AG04450 (cell line): ENCODE results near the gene BLTP3A. TPM values are rescaled to one million over a fixed set of nuclear protein-coding genes. Genes with fewer than 3 reads are reported as not detected.

Experiments
- CTCF ChIA-PET: fragments of 300-600, 350-600 bp; formaldehyde crosslinking; extraction: SDS; loops from one replicate; lab custom pipeline; 2022; ENCODE audit warnings: antibody characterized with exemption, inconsistent platforms; lab: Charles Lee
- POLR2A ChIA-PET: fragments of 350-600 bp; formaldehyde crosslinking; extraction: SDS; loops from one replicate; lab custom pipeline; 2021; ENCODE audit warnings: antibody characterized with exemption, inconsistent platforms; lab: Yijun Ruan, JAX
- DNase-seq: peaks from one replicate; pipeline ENCODE4 v3.0.0-alpha.2; 2011; ENCODE audit warnings: low read depth, low spot score
- H3K27ac ChIP-seq: one replicate; pipeline ENCODE4 v1.5.1; 2012; ENCODE audit warnings: low read depth, low read length, control low read depth
- H3K27me3 ChIP-seq: one replicate; pipeline ENCODE4 v1.6.0; 2012; ENCODE audit warnings: low read length; ENCODE audit not compliant: control insufficient read depth, insufficient read depth
- H3K4me3 ChIP-seq: 2 replicates; pipeline ENCODE4 v1.5.1; 2011; ENCODE audit warnings: mild to moderate bottlenecking, low read depth, low read length, control low read depth
- H3K9me3 ChIP-seq: 2 replicates; pipeline ENCODE4 v1.5.1; 2012; ENCODE audit warnings: low read length; ENCODE audit not compliant: control insufficient read depth, insufficient read depth
- polyA plus RNA-seq: library from polyadenylated mRNA; depleted of rRNA; stranded (reverse); fragments of >200 nt; gene quantifications from 2 replicates; pipeline ENCODE4 v1.2.3, GENCODE V29; 2011
- TF ChIP-seq, protein P1 (sequence below): IDR thresholded peaks from 2 replicates; pipeline ENCODE4 v1.5.1; 2011; ENCODE audit warnings: low read depth, low read length, control low read depth, inconsistent platforms

BLTP3A gene
- polyA plus RNA-seq, 1 experiment, result 9.9 TPM

- Histone ChIP-seq H3K27ac (no peak overlapping the region), H3K9me3 (no peaks in the 10 kb centered on the region; the same call in 1 of the 2 replicates), H3K27me3 (no peaks in the 10 kb centered on the region), H3K4me3 (no peak overlapping the region)
- ChIA-PET CTCF (no interaction called here), POLR2A (no interaction called here)
- no peak for DNase-seq
- TF ChIP-seq, protein P1, sequence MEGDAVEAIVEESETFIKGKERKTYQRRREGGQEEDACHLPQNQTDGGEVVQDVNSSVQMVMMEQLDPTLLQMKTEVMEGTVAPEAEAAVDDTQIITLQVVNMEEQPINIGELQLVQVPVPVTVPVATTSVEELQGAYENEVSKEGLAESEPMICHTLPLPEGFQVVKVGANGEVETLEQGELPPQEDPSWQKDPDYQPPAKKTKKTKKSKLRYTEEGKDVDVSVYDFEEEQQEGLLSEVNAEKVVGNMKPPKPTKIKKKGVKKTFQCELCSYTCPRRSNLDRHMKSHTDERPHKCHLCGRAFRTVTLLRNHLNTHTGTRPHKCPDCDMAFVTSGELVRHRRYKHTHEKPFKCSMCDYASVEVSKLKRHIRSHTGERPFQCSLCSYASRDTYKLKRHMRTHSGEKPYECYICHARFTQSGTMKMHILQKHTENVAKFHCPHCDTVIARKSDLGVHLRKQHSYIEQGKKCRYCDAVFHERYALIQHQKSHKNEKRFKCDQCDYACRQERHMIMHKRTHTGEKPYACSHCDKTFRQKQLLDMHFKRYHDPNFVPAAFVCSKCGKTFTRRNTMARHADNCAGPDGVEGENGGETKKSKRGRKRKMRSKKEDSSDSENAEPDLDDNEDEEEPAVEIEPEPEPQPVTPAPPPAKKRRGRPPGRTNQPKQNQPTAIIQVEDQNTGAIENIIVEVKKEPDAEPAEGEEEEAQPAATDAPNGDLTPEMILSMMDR, result no peak
These were observed 43.1 kb downstream of the BLTP3A start for GRCh38 chr6:34834789-34835518.

GRCh38 chr6:34836008-34836407, 44.1 kb downstream of the BLTP3A start:
- DNase-seq, result no peak
- Histone ChIP-seq H3K4me3 (no peak overlapping the region), H3K27me3 (no peaks in the 10 kb centered on the region), H3K27ac (no peak overlapping the region), H3K9me3 (no peaks in the 10 kb centered on the region; the same call in 1 of the 2 replicates)
- TF ChIP-seq, protein P1, result no peak
- CTCF ChIA-PET, result no interaction called here
- POLR2A ChIA-PET, result no interaction called here

- DNase-seq, result no peak
- Histone ChIP-seq H3K4me3 (no peak overlapping the region), H3K27me3 (no peaks in the 10 kb centered on the region), H3K27ac (no peak overlapping the region), H3K9me3 (no peaks in the 10 kb centered on the region; the same call in 1 of the 2 replicates)
- ChIA-PET CTCF (no interaction called here), POLR2A (no interaction called here)
- TF ChIP-seq, protein P1, result no peak
These were observed 44.6 kb downstream of the BLTP3A start for GRCh38 chr6:34836451-34836850.

DNA sequence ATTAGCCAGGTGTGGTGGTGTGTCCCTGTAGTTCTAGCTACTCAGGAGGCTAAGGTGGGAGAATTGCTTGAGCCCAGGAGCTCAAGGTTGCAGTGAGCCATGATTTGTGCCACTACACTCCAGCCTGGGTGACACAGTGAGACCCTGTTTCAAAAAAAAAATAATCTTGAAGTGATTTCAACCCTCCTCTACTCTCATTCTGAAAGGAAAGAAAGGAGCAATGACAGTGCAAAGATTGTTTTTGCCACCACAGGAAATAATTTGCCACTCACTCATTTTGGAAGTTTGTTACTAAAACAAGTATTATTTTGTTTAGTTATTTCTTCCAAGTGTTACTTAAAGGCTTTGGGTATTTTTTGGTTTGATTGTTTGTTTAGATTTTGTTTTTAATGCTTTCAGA, 45.6 kb downstream of the BLTP3A start:
- TF ChIP-seq, protein P1, result no peak
- ChIA-PET CTCF (interaction anchor here (1.0 kb wide), 1 partner anchor 403 kb away, joined by 3 read pairs; no protein-coding TSS in a partner anchor), POLR2A (no interaction called here)
- no peaks in the 10 kb centered on the region for H3K27me3 ChIP-seq
- no peak overlapping the region for H3K27ac ChIP-seq
- no peak overlapping the region for H3K4me3 ChIP-seq
- H3K9me3 ChIP-seq, result no peaks in the 10 kb centered on the region; the same call in 1 of the 2 replicates
- DNase-seq, result no peak

DNA sequence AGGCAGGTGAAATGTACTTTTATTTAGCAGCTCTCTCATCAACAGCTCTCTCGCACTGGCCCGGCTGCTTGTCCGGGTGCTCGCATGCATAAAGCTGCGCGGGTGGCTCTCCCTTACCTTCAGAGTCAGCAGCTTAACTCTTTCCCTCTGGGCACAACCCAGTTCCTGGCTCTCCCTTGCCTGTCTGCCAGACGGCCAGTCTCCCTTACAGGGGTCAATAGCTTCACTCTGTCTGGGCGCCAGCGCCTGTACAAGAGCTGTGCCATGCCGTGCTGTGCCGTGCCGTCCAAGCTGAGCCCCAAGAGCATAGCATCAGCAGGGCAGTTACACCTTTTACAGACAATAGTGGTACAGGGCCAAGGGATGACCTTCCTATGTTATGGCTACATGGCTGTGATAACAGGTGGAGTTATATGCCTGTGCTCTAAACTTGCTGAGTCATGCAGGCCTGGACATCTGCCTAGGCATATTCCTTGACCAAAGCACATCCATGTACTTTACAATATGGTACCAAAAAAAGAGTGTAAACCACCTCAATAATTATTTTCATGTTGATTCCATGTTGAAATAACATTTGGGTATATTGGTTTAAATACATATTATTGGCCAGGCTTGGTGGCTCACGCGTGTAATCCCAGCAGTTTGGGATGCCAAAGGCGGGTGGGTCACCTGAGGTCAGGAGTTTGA, 47.9 kb downstream of the BLTP3A start:
- TF ChIP-seq, protein P1, result no peak
- DNase-seq, result no peak
- H3K27me3 ChIP-seq, result no peaks in the 10 kb centered on the region
- POLR2A ChIA-PET, result no interaction called here
- H3K9me3 ChIP-seq, result no peaks in the 10 kb centered on the region; the same call in 1 of the 2 replicates
- no peak overlapping the region for H3K4me3 ChIP-seq
- H3K27ac ChIP-seq, result no peak overlapping the region
- CTCF ChIA-PET, result no interaction called here
